PFSK-1 (cell line): ENCODE measurements around the gene ABHD16A.

Source experiments
- FOXP2 ChIP-seq: optimal IDR thresholded peaks from 2 replicates; pipeline ENCODE3; 2011; ENCODE audit warnings: borderline replicate concordance, control low read depth, inconsistent platforms; ENCODE audit not compliant: insufficient read depth; ENCODE audit errors: extremely low read length, extremely low read depth
- POLR2AphosphoS5 ChIP-seq: IDR thresholded peaks from 2 replicates; pipeline ENCODE4 v1.6.1; 2012; ENCODE audit warnings: low read depth, mild to moderate bottlenecking, control low read depth, low read length, moderate library complexity
- SIN3A ChIP-seq: IDR thresholded peaks from 2 replicates; pipeline ENCODE4 v1.6.1; 2012; ENCODE audit warnings: mild to moderate bottlenecking, low read length, moderate library complexity, borderline replicate concordance; ENCODE audit not compliant: insufficient read depth
- TAF1 ChIP-seq: IDR thresholded peaks from 2 replicates; pipeline ENCODE4 v1.6.1; 2012; ENCODE audit warnings: low read length, control low read depth, borderline replicate concordance; ENCODE audit not compliant: insufficient read depth
- TF ChIP-seq, protein P1 (sequence below), 2 experiments: IDR thresholded peaks; 2 replicates each; pipeline versions ENCODE4 v1.6.1 to v1.8.0; 2011 to 2012; ENCODE audit warnings: low read depth in 2 of 2, low read length in 2 of 2, control low read depth in 1 of 2, inconsistent platforms in 1 of 2, mild to moderate bottlenecking in 1 of 2, moderate library complexity in 1 of 2; ENCODE audit not compliant: insufficient read depth in 1 of 2

DNA sequence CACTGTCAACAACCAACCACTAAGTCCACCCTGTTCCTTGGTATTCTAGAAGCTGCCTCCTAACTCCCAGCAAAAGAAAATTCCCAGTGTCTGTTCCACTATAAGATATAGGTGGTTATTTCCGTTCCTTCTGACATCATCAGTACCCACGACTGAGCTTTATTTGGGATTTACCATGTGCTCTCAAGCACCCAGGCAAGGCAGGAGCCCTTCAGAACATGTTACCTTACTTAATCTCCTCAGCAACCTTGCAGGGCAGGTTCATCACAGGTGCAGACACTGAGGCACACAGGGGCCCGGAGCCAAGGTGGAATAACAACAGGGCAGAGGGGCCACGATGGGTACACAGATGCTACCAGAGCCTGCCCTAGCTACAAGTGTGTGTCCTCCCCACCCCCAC lies 10.8 kb downstream of the ABHD16A start:
- TF ChIP-seq SIN3A, result no peak
- TF ChIP-seq POLR2AphosphoS5, result no peak
- TF ChIP-seq, protein P1, sequence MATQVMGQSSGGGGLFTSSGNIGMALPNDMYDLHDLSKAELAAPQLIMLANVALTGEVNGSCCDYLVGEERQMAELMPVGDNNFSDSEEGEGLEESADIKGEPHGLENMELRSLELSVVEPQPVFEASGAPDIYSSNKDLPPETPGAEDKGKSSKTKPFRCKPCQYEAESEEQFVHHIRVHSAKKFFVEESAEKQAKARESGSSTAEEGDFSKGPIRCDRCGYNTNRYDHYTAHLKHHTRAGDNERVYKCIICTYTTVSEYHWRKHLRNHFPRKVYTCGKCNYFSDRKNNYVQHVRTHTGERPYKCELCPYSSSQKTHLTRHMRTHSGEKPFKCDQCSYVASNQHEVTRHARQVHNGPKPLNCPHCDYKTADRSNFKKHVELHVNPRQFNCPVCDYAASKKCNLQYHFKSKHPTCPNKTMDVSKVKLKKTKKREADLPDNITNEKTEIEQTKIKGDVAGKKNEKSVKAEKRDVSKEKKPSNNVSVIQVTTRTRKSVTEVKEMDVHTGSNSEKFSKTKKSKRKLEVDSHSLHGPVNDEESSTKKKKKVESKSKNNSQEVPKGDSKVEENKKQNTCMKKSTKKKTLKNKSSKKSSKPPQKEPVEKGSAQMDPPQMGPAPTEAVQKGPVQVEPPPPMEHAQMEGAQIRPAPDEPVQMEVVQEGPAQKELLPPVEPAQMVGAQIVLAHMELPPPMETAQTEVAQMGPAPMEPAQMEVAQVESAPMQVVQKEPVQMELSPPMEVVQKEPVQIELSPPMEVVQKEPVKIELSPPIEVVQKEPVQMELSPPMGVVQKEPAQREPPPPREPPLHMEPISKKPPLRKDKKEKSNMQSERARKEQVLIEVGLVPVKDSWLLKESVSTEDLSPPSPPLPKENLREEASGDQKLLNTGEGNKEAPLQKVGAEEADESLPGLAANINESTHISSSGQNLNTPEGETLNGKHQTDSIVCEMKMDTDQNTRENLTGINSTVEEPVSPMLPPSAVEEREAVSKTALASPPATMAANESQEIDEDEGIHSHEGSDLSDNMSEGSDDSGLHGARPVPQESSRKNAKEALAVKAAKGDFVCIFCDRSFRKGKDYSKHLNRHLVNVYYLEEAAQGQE (IDR thresholded peaks at IDR 0.05; ENCODE audit: insufficient read depth in 1 of 2, low read depth in 2 of 2, low read length in 2 of 2), result no peak
- no peak for TF ChIP-seq TAF1
- TF ChIP-seq FOXP2, result no peak
